Superior temporal gyrus (tissue), 1 donor: ENCODE data around the gene DACT2.
"Not testable (repeated sequence)": the region's sequence is repeated elsewhere in the genome, so short reads cannot be mapped to it uniquely, and the experiment has no call there.

Source experiments
- DNase-seq: peaks from one replicate; pipeline ENCODE4 v3.0.0-alpha.2; 2016; ENCODE audit errors: extremely low spot score

The DACT2 gene, protein sequence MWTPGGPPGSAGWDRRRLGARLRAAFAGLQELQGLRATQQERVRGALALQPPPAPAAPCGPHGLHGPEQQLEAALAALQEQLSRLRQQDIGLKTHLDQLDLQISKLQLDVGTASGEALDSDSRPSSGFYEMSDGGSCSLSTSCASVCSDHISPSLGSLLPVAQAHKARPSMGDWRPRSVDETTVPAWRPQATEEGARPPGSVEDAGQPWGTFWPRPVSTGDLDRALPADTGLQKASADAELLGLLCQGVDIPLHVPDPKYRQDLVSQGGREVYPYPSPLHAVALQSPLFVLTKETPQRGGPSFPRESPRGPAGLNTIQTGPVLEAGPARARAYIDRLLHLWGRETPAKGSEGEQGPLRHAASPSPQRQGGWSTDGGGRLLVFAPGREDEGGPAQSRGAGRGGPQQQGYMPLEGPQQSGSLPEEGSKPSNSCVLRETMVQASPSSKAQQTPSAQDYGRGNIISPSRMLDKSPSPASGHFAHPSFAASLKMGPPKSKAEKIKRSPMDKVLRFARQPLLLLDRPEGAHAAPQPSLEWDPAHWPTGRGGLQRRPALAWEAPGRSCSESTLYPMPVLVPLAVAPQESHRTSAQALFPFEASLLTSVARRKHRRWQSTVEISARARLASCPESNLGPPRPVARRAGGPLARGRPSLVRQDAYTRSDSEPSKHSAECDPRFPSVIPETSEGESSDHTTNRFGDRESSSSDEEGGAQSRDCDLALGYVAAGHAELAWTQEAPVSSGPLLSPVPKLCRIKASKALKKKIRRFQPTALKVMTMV

DNA sequence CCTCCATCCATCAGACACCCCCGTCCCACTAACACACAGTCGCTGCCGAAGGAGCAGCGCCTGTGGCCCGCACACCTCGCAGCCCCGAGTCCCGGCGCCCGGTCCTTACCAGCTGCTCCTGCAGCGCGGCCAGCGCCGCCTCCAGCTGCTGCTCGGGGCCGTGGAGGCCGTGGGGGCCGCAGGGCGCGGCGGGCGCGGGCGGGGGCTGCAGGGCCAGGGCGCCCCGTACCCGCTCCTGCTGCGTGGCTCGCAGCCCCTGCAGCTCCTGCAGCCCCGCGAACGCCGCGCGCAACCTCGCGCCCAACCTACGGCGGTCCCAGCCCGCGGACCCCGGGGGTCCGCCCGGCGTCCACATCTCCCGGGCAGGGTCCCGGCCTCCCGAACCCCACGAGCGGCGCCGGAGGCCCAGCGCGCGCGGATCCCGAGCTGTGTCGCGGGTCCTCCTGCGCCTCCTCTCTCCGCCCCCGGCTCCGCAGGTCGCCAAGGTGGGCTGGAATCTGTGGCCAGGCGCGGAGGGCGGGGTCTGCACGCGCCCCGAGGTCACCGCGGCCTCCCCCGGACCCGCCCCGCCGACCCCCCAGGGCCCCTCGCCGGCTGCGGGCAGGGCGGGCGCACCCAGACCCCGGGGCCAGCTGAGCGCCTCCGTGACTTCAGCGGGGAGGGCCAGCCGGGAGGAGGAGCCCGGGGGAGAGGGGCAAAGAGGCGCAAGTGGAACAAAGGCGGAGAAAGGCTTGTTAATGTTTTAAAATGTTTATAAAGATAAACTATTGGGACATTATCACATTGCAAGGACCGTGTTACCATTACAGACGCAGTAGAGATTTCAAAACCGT lies at the start of gene DACT2:
DACT2 (minus strand) TSS at position 499 of the 833 bp plus-strand sequence; CDS start at position 355, 144 bp downstream.
- DNase-seq: no peak

DNA sequence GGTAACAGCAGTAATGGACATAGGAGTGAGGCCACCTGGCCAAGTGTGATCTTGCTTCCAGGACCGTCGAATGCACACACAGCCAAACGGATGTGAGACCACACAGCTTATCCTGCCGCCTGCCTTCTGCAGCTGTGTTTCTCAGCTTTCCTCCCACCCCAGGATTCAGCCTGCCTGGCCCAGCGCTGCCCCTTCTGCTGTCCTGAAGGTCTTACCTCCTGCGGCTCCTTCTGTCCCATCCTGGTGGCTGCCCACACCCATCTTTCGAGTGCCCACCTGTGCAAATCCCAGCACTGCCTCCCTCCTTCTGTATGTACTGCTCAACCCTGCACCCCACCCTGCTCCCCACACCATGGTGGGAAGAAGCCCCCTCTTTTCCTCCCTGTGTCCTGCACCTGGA lies 49.4 kb upstream of the DACT2 start:
- DNase-seq: no peak

DNA sequence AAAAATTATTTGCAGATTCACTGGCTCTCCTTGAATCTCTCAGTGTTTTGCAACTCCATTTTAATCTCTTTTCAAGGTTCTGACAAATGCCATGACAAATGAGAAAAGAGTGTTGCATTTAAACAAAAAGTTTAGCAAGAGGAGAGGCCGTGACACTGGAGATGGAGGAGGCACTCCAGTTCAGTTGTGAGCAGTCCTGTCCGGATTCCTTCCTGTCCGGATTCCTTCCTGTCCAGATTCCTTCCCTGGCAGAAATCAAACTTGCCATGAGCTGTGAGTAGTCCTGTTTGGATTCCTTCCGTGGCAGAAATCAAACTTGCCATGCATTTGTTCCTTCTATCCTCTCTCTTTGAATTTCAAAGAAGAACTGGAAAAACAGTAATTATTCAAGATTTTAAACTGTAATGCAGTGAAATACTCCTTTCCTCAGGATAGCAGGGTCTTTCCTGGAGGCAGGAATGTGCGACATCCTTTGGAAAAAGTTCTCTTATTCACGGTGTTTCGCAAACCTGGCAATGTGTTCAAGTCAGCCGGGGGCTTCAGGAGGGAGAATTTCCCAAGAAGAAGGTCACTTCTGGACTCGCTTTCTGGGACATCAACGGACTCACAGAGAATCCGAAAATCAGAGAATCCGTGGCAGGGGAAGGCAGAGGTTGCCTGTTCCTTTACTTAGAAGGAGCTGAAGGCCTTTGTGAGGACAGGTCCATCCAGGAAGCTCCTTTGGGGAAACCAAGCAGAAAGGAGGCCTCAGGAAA lies 48.7 kb upstream of the DACT2 start:
- no peak for DNase-seq

DNA sequence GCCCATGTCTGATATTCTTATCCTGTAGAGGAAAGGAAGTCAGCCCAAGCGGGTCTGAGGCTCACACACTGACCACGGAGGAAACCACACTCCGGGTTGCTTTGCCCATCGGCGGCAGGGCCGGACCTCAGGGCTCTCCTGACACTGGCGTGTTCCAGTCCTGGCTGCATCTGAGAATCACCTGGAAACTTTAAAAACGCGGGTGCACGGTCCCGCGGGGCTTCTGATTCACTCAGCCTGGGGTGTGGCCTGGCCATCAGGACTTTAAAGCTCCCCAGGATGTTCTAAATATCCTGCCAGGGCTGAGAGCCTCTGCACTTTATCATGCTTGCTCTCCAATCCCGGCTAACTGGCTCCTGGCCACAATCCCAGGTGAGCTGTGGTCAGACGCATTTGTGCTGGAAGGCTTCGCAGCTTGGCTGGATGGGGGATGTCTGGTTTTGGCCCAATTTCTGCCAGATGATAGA lies 47.7 kb upstream of the DACT2 start:
- DNase-seq: no peak

DNA sequence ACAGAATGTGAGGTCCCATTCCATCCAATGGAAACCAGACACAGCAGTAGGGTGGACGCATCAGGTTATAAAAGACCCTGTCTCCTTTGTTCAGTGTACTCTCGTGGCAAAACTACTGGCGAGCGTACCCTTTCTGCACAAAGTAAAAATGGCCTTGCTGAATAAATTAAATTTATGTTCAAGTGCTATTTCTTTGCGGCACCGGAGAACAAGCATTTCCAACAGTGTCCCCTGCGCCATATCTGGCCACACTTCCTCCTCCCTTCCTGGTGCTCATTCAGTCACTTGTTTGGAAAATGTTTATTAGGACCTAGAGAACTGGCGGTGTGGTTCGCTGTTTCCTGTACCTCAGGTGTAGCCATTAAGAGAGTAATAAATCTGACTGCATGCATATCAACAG lies 46.9 kb upstream of the DACT2 start:
- DNase-seq: no peak

DNA sequence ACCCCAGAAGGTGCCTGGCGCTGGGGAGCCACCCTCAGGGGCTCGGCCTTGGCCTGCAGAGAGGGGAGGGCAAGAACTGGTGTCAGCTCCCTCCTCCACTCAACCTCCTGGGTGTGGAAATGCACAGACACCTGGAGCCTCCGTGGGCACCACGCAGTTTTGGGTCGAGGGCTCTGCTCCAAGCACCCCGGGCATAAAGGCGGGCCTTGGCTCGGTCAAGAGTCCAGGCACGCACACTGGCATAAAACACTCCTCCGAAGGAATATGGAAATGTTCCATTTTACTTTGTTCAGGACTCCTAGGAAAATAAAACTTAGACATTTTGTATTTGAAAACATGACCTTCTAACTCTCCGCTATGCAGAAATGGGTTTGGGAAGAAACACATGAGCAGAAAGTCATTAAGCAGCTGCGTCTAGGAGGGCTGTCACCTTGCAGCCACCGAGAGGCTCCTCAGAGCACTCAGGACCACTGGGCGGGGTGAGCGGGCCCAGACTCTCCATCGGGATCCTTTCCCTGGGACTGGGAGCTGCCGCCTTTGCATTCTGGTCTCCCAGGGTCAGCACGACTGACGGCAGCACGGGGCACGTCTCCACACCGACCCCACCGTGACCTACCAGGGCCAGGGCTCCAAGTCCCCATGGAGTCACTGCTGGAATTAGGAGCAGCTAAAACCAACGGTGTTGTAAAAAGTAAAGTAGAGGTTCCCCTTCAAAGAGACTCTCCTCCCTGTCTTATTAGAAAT lies 46.0 kb upstream of the DACT2 start:
- no peak for DNase-seq

DNA sequence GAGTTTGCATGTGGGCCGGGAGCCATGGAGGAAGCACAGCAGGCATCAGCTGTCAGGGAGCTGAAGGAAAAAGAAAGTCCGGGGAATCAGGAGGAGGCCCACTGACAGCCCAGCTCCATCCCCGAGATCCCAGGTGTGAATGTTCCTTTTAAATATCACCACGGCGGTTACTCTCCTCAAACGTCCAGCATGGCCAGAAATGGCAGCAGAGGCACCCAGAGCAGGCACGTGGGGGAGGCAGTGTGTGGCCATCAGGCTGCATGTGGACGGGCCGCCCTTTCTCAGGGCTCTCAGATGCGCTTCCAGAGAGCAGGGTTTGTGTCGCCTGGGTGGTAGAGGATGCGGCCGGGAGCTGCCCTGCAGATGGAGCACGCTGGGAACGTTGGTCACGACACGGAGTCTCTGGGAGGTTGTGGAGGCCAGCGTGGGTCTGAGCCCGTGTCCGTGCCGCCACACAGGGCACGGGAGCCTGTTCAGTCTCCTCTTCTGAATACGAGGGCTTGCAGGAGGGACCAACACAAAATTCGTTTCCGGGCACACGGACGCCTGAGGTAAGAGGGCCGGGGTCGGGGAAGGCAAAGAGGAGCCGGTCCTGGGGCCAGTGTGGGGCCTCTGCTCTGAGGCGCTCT lies 45.3 kb upstream of the DACT2 start:
- no peak for DNase-seq

DNA sequence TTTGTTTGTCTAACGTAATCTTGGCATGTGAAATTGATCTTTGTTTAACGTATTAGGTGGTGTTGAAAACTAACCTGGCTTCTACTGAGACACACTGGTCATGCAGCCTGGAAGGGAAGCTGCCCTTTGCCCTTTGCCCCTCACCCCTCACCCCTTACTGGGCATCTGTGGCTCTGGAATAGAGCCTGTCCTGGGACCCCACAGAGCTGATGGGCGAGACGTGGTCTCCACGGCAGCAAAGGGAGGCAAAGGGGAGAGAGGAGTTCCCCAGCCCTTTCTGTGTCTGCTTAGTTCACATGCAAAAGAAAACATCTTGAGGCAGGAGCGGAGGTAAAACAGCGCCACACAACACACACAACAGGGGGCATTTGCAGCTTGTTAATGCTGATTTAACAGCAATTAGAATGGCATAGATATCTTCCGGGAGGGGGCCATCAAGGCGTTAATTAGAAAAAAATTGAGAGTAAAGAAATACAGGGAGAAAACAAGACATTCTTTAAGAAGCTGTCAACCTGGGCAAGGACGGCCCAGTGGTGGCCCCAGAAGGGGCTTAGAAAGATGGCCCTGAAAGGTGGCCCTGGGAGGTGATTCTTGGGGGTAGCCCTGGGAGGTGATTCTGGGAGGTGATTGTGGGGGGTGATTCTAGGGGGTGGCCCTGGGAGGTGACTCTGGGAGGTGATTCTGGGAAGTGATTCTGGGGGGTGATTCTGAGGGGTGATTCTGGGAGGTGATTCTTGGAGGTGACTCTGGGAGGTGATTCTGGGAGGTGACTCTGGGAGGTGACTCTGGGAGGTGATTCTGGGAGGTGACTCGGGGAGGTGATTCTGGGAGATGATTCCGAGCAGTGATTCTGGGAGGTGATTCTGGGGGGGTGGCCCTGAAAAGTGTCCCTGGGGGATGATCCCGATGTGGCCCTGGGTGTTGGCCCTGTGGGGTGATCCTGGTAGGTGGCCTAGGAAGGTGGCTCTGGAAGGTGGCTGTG lies 44.5 kb upstream of the DACT2 start:
- no peak for DNase-seq

DNA sequence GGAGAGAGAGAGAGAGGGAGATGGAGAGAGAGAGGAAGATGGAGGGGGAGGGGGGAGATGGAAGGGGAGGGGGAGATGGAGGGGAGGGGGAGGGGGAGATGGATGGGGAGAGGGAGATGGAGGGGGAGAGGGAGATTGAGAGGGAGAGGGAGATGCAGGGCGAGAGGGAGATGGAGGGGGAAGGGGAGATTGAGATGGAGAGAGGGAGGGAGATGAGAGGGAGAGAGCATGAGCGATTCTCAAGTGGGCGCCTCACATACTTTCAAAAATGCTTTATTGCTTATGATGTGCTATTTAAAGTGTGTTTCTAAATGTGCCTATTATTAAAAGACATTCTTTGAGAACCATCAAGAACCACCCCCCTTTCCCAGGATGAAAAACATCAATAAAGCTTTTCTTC lies 43.7 kb upstream of the DACT2 start:
- DNase-seq: no peak

DNA sequence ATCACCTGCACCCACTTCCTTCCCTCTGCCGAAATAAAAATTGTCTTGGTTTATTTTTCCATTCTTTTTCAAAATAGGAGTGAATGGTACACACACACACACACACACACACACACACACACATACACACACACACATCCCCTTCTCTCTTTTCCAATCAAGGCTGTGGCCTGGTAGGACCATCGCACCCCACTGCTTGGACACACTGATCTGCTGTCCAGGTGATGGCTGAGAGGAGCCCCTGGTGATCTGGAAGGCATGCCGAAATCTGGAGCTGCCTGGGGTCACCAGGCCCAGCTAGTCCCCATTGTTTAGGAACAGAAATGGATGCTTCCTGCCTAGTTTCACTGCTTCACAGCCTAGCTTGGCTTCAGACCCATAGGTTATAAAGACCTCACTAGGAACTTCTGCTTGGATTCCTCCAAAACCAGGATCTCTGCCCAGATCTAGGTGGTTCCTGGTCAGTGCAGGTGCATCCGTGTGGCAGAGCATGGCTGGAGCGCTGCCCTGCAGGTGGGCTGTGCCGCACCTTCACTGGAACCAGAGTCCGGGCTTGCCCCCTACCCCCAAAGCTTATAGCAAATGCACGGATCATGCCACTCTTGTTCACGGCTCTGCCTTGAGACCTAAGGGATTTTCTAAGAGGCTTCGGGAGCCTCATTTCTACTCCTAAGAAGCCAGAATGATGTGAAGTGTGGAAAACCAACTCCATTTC lies 42.9 kb upstream of the DACT2 start:
- no peak for DNase-seq

DNA sequence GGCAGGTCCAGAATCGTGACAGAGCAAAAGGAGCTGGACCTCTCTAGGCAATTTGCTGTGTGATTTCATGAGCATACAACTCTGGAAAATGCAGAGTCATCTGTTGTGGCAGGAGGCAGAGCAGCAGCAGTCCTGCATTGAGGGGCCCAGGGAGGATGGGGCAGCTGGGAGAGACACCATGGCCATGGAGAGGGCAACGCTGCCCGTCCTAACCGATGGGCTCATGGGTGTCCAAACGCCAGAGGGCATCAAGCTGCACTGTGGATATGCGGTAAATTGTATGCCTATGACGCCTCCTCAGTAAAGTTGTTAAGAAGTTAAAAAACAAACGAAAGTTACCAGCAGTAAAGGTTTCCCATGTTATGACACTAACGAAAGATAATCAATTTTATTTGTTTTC lies 42.2 kb upstream of the DACT2 start:
- DNase-seq: no peak

DNA sequence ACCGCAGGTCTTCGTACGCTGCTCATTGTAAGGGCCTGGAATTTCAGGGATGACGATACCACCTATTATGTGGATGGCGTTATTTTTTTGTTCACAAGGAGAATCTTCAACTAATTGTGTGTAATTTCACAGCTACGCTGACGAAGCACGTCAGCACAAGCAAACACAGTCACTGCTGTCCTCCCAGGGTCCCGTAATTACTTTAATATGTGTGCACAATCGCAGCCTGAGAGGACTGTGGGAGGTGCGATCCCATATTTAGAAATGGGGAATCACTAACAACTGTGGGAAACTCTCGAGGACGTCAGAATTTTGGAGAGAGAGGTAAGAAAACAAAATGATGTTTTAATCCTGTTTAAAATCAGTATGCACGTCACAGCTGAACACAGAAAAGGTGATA lies 40.2 kb upstream of the DACT2 start:
- no peak for DNase-seq

DNA sequence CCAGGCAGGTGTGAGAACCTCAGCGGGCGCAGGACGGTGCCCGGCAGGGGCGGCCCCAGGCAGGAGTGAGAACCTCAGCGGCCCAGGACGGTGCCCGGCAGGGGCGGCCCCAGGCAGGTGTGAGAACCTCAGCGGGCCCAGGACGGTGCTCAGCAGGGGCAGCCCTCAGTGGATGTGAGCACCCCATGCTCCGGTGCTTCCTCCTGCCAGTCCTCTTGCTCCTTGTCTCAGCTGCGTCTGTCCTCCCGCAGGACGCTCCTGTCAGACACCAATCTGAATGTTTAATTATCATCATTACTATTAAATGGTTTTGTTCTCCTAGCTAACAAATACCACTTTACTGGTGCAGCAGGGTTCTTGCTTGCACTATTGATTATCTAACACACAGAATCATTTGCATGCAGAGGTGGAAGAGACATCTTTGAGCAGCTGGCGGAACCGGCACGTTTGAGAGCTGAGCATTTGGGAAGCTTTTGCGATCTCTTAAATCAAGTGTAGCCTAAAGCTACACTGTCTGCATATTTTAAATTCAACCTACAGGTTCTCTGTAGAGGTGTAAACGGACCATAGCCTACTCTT lies 39.4 kb upstream of the DACT2 start:
- no peak for DNase-seq

DNA sequence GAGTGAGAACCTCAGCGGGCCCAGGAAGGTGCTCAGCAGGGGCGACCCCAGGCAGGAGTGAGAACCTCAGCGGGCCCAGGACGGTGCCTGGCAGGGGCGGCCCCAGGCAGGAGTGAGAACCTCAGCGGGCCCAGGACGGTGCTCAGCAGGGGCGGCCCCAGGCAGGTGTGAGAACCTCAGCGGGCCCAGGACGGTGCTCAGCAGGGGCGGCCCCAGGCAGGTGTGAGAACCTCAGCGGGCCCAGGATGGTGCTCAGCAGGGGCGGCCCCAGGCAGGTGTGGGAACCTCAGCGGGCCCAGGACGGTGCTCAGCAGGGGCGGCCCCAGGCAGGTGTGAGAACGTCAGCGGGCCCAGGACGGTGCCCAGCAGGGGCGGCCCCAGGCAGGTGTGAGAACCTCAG lies 37.3 kb upstream of the DACT2 start:
- DNase-seq: not testable (repeated sequence)

DNA sequence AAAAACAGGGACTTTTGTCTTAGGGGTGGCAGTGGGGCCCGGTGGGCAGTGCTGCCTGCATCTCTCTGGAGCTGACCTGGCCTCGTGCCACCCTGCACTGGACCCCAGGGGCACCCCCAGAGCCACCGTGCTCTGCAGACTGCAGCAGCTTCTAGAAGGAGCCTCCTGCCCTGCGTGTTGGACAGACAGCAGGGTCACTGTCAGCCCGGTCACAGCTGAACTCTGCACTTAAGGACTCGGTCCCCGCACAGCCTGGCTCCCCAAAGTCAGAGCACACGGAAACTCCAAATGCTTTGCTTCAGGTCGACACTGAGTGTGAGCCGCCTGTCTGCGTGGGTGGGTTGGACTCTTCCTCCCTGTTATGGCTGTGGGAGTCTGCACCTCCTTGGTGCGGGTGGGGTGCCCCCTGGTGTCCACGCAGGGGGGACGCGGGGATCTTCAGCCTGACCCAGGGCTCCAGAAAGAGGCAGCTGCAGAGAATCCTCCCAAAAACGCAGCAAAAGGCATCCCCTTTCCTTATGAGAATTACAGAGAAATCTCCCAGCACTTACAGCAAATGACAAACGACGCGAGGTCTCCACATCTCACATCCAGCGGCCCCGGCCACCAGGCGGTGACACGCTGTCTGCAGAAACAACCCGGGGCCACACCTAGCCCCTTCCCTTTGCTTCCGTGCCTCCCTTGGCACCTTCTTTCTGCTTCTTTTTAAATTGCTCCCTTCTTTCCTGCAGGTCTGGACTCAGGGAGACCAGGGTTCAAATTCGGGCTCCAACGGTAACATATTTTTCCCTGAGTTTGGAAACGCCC lies 36.3 kb upstream of the DACT2 start:
- DNase-seq: peak; percentile 50

DNA sequence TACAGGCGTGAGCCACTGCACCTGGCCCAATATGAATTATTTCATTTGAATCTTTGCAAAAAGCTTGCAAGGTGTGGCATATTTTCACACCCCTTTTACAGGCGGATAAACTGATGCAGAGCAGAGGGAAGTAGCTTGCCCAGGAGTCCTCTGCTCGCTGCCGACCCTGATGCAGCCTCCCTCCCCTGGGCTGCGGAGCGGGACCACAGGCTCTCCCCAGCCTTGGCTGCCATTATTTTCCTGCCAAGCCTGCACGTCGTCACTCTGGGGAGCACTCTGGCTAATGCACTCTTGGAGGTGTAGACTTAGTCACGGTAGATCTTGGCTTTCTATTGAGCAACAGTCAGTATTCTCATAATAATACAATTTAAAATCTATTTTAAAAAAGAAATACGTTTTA lies 34.8 kb upstream of the DACT2 start:
- no peak for DNase-seq

DNA sequence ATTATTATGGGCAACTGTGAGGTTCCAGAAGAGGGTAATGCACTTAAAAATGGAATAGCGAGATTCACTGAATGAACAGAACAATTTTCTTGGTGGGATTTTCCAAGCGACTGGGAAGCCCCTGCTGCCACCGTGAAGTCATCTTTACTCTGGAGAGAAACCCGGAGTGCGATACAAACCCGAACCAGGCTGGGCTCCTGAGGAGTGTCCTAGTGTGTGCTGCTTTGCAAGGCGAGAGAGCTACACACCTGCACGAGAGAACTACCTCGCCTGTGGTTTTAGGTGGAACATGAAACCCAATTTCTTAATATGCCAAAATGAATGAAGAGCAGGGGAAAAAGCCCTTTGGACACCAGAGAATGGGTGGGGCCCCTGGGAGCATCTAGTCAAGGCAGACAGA lies 33.5 kb upstream of the DACT2 start:
- no peak for DNase-seq
